ENCODE measurements around the gene TYW1B. TPM values are rescaled to one million over a fixed set of nuclear protein-coding genes. Genes with fewer than 3 reads are reported as not detected.
"Not testable (repeated sequence)": the region's sequence is repeated elsewhere in the genome, so short reads cannot be mapped to it uniquely, and the experiment has no call there.

The TYW1B gene
- total RNA-seq, 4 donors from 2014 or later = 0.99 to 4.3 (median 1.5) TPM

- 84% methylated on average over 9 of the region's 9 CpGs for WGBS
- H3K36me3 ChIP-seq; H3K4me3 ChIP-seq; H3K4me1 ChIP-seq; H3K9me3 ChIP-seq; intact Hi-C loops (cut with DNase I); H3K27ac ChIP-seq (replicated peaks in 1 of 4); H3K27me3 ChIP-seq; DNase-seq (ENCODE audit: extremely low spot score): not testable (repeated sequence)
These were observed 247.7 kb downstream of the TYW1B start for GRCh38 chr7:72580142-72580770.

DNA sequence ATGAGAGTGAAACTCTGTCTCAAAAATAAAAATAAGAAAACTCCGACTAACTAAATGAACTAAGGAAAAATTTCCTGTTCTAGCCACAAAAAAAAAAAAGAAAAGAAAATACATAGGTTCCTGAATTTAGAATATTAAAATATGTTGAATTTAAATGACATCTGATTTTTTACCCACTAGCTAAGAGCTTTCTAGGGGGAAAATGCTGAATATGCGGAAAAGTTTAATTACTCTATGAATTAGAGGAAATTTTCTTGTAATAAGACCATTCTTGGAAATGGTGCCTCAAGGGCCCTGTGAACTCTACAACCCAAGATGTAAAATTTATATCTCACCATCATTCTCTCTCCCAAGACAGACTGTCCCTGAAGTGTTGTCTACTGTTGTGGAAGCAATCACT lies 250.9 kb downstream of the TYW1B start:
- no peak for TF ChIP-seq POLR2AphosphoS5 (IDR thresholded peaks at IDR 0.05)
- TF ChIP-seq POLR2A (IDR thresholded peaks at IDR 0.05; ENCODE audit: low read depth) = no peak
- no peak for TF ChIP-seq CTCF (IDR thresholded peaks at IDR 0.05)
- no peak for TF ChIP-seq EP300 (IDR thresholded peaks at IDR 0.05)
- Histone ChIP-seq H3K9me3 (no peaks in the 10 kb centered on the region), H3K4me3 (no peak overlapping the region), H3K36me3 (peaks cover 0 to 6% (median 1%) of the 10 kb centered on the region in 4 donors), H3K4me1 (no peaks in the 10 kb centered on the region), H3K27me3 (no peaks in the 10 kb centered on the region), H3K27ac (replicated peaks in 1 of 4) (no peak overlapping the region)
- 90% methylated on average over 2 of the region's 2 CpGs for WGBS
- DNase-seq (ENCODE audit: extremely low spot score) = no peak
- intact Hi-C loops (cut with DNase I) = no loop called here

DNA sequence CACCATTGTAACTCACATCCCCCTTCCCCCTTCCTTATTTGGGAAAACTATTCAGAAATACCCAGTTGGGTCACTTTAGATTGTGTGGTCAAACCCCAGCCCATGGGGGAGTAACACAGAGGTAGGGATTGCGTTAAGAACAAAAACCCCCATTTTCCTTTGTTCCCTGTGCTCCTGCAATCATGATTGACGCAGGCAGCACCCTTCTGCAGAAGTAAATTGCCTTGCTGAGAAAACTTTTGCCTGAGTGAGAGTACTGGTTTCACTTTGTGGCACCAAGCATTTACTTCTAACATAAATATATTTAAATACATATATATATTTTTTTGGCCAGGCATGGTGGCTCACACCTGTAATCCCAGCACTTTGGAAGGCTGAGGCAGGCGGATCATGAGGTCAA lies 266.0 kb downstream of the TYW1B start:
- intact Hi-C loops (cut with DNase I) = not testable (repeated sequence)

GRCh38 chr7:72559546-72559945 lies 268.5 kb downstream of the TYW1B start:
- intact Hi-C loops (cut with DNase I) = not testable (repeated sequence)

More for the DNA sequence above, 266.0 kb downstream of the TYW1B start:
- peaks cover 0 to 24% (median 16%) of the 10 kb centered on the region in 4 donors for H3K9me3 ChIP-seq
- H3K4me1 ChIP-seq; H3K27ac ChIP-seq (replicated peaks in 1 of 4); H3K4me3 ChIP-seq; H3K27me3 ChIP-seq; DNase-seq (ENCODE audit: extremely low spot score); H3K36me3 ChIP-seq: not testable (repeated sequence)
- 95% methylated on average over 3 of the region's 3 CpGs for WGBS

DNA sequence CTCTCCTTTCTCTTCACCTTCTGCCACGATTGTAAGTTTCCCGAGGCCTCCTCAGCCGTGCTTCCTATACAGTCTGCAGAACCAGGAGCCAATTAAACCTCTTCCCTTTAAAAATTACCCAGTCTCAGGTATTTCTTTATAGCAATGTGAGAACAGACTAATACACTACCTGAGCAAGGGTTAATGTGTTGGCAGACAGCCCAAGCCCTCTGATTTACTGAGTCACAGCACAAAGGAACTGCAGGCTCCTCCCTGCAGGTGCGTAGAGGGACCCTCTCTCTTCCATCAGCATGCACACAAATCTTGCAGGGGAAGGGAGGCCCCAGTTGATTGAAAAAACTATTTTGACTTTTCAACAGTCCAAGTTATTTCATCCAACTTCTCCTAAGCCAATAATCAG lies 271.3 kb downstream of the TYW1B start:
- H3K36me3 ChIP-seq; H3K4me1 ChIP-seq; DNase-seq (ENCODE audit: extremely low spot score); H3K27ac ChIP-seq (replicated peaks in 1 of 4); H3K4me3 ChIP-seq; intact Hi-C loops (cut with DNase I); H3K9me3 ChIP-seq; H3K27me3 ChIP-seq: not testable (repeated sequence)
- WGBS = 63% methylated on average over 4 of the region's 4 CpGs

More at GRCh38 chr7:72559546-72559945, 268.5 kb downstream of the TYW1B start:
- not testable (repeated sequence) for H3K4me3 ChIP-seq; DNase-seq (ENCODE audit: extremely low spot score); H3K36me3 ChIP-seq; H3K4me1 ChIP-seq; H3K27ac ChIP-seq (replicated peaks in 1 of 4); H3K27me3 ChIP-seq
- H3K9me3 ChIP-seq = peaks cover 0 to 19% (median 14%) of the 10 kb centered on the region in 4 donors
- 96% methylated on average over 3 of the region's 4 CpGs for WGBS

DNA sequence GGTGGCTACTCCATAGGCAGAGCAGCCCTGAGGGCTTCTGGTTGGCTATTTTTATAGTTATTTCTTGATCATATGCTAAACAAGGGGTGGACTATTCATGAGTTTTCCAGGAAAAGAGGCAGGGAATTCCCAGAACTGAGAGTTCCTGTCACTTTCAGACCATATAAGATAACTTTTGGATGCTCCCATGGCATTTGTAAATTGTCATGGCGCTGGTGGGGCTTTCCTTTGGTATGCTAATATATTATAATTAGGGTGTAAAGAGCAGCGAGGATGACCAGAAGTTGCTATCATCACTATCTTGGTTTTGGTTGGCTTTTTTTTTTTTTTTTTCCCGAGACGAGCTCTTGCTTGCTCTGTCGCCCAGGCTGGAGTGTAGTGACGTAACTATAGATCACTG lies 272.8 kb downstream of the TYW1B start:
- H3K9me3 ChIP-seq; H3K27me3 ChIP-seq; H3K36me3 ChIP-seq; H3K4me1 ChIP-seq; H3K4me3 ChIP-seq; DNase-seq (ENCODE audit: extremely low spot score); H3K27ac ChIP-seq (replicated peaks in 1 of 4); intact Hi-C loops (cut with DNase I): not testable (repeated sequence)
- WGBS = 94% methylated on average over 6 of the region's 6 CpGs

- H3K36me3 ChIP-seq; intact Hi-C loops (cut with DNase I); H3K9me3 ChIP-seq; H3K4me1 ChIP-seq; DNase-seq (ENCODE audit: extremely low spot score); H3K27ac ChIP-seq (replicated peaks in 1 of 4); H3K4me3 ChIP-seq; H3K27me3 ChIP-seq: not testable (repeated sequence)
- 65% methylated on average over 3 of the region's 5 CpGs for WGBS
These were observed 273.6 kb downstream of the TYW1B start for GRCh38 chr7:72554401-72554800.

DNA sequence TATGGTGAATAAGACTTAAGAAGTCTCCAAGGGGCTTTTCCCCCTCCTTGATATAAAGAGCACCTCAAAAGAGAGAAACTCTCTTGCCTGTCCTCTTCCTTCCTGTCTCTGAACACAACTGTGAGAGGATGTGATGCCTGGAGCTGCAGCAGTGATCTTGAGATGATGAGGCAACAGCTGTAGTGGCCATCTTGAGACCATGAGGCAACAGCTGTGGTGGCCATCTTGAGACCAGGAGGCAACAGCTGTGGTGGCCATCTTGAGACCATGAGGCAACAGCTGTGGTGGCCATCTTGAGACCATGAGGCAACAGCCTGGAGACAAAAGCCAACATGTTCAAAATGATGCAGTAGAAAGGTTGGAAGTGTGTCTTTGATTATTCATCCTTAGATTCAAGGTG lies 277.5 kb downstream of the TYW1B start:
- H3K4me1 ChIP-seq; intact Hi-C loops (cut with DNase I); DNase-seq (ENCODE audit: extremely low spot score): not testable (repeated sequence)

DNA sequence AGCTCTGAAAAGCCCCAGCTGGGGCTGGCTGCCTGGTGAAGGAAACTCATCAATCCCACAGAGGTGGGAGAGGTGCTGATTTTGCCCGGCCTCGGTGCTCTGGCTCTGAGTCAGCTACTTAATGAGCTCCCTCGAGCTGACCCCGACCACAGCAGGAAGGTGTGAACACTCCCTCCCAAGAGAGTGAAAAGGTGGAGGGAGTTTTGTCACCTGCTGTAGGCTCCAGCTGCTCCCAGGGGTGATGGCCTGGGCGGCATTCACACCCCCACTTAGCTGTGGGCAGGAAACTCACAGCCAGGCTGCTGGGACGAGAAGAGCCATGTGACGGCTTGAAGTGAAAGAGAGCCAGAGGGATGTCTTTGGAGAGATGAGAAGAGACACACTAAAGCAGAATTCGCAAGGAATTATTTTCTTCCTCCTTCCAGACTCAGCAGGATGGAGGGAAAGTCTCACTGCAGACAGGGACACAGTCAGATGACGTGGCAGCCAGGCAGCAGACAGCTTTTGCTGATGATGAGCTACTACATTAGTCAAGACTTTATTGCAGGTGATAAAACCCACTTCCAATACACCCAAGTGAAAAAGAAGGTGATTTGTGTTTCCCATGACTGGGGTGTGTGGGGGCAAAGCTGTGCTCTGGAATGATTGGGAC lies 281.3 kb downstream of the TYW1B start:
- H3K27me3 ChIP-seq; H3K4me3 ChIP-seq; H3K36me3 ChIP-seq; H3K9me3 ChIP-seq; DNase-seq (ENCODE audit: extremely low spot score); H3K27ac ChIP-seq (replicated peaks in 1 of 4); intact Hi-C loops (cut with DNase I); H3K4me1 ChIP-seq: not testable (repeated sequence)
- WGBS = 32% methylated on average over 4 of the region's 9 CpGs

More for the DNA sequence above, 277.5 kb downstream of the TYW1B start:
- H3K4me3 ChIP-seq; H3K9me3 ChIP-seq; H3K36me3 ChIP-seq; H3K27ac ChIP-seq (replicated peaks in 1 of 4); H3K27me3 ChIP-seq: not testable (repeated sequence)

- DNase-seq (ENCODE audit: extremely low spot score); H3K4me3 ChIP-seq; H3K27me3 ChIP-seq; H3K27ac ChIP-seq (replicated peaks in 1 of 4); H3K9me3 ChIP-seq; H3K36me3 ChIP-seq; intact Hi-C loops (cut with DNase I); H3K4me1 ChIP-seq: not testable (repeated sequence)
- WGBS = 76% methylated on average over 2 of the region's 2 CpGs
These were observed 283.5 kb downstream of the TYW1B start for GRCh38 chr7:72544531-72544930.
